Stimulated activated CD8-positive, alpha-beta memory T cell treated with anti-CD3 and anti-CD28 coated beads, Interleukin-12 subunit alpha, Interleukin-12 subunit beta, amount 100 ng/mL, for 4 hours (primary cell): ENCODE results near the gene CRELD1.
"Not testable (repeated sequence)": the region's sequence is repeated elsewhere in the genome, so short reads cannot be mapped to it uniquely, and the experiment has no call there.

Source experiments
- DNase-seq: peaks from one replicate; pipeline ENCODE4 v3.0.0-alpha.2; 2020; ENCODE audit warnings: low read depth

The CRELD1 gene

DNA sequence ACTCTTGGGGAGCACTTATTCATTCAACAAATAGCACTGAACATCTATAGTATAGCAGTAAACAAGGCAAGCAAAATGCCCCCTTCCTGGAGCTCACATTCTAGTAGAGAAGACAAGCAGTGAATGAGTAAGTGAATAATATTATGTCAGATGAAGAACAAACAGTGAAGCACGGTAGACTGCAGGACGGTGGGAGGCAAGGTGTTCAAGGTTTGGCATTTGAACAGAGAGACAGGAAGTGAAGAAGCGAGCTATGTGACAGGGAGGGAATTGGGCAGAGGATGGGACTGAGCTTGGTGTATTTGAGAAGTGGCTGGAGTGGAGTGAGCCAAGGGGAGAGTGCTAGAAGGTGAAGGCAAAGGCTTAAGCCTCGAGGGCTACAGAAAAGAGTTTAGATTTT is 1.4 kb downstream of the CRELD1 start:
- no peak for DNase-seq

DNA sequence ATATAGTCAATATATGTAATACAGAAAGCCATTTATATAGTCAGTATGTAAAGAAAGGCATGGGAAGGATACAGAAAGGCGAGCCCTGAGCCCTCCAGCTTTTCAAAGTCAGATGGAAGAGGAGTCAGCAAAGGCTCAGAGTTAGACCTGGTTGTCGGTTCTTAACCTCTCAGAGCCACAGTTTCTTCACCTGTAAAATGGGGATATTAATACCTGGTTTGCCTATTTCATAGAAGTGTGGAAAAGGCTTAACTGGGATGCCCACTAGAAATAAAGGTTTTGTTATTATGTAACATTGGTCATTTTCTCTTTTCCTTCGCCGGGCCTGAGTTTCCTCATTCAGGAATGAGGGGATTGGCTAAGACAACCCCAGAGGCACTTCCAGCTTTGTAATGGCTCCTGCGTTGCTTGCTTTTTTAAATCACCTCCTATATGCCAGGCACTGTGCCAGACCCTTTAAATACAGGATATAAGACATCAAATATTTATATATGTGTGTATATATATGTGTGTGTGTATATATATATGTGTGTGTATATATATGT is 2.4 kb downstream of the CRELD1 start:
- no peak for DNase-seq

DNA sequence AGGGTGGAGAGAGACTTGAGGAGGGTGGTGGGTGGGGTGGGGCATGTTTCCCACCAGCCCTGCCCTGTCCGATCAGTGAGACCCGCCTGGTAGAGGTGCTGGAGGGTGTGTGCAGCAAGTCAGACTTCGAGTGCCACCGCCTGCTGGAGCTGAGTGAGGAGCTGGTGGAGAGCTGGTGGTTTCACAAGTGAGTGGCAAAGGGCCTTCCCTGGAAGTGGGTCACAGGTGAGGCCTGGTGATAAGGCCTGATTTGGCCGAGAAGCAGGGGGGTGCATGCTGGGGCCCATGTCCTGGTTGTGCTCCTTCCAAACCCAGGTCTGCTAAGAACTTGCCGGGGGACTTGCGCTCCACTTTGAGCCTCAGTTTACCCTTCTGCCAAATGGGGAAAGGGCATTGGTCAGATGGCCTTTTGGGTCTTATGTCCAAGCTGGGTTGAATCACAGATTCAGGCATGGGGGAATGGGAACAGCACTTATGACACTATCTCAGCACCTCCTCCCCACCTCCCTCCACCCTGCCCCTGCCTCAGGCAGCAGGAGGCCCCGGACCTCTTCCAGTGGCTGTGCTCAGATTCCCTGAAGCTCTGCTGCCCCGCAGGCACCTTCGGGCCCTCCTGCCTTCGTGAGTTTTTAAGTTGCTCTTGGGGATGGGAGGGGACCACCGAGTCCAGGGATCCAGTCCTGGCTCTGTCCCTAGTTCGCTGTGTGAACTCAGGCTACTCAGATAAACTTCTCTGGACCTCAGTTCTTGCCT is 4.0 kb downstream of the CRELD1 start:
- DNase-seq: no peak

DNA sequence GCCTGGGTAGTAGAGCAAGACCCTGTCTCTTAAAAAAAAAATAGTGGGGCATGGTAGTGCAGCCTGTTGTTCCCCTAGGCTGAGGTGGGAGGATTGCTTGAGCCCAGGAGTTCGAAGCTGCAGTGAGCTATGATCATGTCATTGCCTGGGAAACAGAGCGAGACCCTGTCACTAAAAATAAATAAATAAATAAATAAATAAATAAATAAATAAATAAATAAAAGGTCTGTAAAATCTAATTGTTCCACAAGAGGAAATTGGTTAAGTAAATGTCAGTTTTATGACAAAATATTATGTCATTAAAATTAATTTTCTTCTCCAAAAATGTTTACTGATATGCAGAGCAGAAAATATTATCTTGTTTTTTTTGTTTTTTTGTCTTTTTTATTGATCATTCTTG is 5.3 kb downstream of the CRELD1 start:
- no peak for DNase-seq

DNA sequence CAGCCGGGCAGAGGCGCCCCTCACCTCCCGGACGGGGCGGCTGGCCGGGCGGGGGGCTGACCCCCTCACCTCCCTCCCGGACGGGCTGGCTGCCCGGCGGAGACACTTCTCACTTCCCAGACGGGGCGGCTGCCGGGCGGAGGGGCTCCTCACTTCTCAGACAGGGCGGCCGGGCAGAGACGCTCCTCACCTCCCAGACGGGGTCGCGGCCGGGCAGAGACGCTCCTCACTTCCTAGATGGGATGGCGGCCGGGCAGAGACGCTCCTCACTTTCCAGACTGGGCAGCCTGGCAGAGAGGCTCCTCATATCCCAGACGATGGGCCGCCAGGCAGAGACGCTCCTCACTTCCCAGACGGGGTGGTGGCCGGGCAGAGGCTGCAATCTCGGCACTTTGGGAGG is 6.3 kb downstream of the CRELD1 start:
- DNase-seq: not testable (repeated sequence)

DNA sequence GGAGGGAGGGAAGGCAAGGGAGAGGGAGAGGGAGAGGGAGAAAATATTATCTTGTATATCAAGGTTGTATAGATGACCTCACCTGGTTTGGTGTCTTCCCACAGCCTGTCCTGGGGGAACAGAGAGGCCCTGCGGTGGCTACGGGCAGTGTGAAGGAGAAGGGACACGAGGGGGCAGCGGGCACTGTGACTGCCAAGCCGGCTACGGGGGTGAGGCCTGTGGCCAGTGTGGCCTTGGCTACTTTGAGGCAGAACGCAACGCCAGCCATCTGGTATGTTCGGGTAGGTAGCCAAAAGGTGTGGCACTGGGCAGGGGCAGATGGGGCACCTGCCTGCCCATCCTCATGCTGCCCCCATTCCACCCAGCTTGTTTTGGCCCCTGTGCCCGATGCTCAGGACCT is 7.1 kb downstream of the CRELD1 start:
- DNase-seq: no peak

DNA sequence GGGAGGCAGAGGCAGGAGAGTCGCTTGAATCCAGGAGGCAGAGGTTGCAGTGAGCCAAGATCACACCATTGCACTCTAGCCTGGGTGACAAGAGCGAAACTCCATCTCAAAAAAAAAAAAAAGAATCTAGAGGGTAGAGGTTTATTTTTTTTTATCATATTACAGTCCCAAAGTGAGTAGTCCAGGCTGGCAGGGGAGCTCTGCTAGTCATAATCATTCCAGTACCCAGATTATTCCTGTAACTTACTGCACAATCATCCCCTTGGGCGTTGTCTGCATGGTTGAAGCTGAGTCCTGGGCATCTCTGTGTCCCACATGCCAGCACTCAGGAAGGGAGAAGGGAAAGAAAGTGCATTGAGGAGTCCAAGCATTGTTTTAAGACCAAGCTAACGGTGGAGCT is 8.5 kb downstream of the CRELD1 start:
- DNase-seq: no peak

DNA sequence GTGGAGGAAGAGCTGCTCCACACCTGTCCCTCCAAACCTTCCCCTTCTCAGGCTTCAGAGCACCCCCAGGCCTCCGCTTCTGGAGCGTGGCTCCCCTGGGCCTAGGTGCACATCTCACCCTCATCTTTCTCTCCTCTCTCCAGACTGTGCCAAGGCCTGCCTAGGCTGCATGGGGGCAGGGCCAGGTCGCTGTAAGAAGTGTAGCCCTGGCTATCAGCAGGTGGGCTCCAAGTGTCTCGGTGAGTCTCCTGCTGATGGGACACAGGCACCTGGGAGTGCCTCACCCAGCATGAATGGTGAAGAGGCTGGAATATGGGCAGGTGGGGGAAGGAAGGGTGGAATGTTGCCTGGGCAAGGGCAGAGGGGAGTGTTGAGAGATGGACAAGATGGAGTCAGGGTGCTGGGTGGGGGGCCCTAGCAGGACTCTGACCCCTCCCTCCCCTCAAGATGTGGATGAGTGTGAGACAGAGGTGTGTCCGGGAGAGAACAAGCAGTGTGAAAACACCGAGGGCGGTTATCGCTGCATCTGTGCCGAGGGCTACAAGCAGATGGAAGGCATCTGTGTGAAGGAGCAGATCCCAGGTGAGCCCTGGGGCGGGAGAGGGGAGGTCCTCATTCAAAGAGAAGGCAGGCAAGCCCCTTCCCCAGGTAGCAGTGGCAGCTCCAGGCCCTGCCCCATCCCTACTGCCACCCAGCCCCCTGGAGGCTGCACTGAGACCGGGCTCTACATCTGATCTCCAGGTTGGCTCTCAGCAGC is 9.5 kb downstream of the CRELD1 start:
- DNase-seq: no peak

DNA sequence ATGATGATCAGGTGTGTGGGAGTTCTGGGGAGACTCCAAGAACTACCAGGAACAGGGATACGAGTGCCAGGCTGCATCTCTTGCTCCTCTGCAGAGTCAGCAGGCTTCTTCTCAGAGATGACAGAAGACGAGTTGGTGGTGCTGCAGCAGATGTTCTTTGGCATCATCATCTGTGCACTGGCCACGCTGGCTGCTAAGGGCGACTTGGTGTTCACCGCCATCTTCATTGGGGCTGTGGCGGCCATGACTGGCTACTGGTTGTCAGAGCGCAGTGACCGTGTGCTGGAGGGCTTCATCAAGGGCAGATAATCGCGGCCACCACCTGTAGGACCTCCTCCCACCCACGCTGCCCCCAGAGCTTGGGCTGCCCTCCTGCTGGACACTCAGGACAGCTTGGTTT is 10.6 kb downstream of the CRELD1 start:
- DNase-seq: no peak

DNA sequence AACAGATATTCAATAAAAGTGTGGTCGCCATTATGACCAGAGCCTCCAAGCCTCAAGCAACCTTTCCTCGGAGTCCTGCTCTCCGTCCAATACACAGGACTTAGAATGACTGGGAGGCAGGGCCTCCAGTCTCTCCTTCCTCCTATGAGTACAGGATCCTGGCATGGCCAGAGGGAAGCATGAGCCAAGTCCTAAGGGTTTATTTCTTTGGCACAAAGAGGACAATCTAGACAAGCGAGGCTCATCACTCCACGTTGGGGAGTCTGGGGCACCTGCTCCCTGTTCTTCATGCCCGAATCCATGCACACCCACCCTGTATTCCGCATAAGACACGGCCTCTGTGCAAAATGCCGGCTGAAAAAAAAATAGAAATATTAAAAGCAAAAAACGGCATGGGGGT is 11.7 kb downstream of the CRELD1 start:
- DNase-seq: no peak

DNA sequence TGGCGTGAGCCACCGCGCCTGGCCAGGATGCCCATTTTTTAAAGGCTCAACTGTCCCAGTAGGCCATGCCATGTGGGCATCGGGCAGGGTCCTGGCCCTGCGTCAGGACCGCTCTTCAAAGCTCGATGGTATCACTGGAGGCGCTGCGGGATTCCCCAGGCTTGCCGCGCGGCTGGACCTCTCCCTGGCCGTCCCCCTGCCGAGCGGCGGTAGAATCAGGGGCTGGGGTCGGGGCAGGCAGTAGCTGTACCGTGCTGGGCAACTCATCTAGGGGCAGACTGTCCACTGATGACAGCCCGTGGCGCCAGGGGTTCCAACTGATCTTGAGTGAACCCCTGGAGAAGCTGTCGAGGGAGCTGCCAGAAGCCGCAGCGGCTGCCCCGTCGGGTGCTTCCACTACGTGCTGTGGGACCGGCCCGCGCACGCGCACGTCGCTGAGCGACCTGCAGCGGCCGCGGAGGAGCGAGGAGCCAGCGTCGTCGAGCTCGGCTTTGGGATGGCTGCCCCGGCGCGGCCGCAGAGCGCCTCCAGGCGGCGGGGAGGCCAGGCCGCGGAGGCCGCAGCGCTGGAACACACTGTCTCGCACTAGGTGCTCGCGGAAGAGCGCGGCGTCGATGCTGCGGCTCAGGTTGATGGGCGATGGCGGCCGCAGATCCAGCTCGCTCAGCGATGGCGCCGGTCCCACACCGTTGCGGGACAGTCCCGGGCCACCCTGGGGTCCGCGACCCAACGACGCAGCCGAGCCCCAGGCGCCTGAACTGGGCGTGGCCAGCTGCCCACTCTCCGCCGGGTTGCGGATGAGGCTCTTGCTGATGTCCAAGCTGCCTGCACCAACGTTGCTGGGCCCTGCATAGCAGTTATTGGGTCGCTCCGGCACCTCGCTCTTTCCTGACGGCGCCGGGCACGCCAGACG is 12.7 kb downstream of the CRELD1 start:
- peak; percentile 80 for DNase-seq

DNA sequence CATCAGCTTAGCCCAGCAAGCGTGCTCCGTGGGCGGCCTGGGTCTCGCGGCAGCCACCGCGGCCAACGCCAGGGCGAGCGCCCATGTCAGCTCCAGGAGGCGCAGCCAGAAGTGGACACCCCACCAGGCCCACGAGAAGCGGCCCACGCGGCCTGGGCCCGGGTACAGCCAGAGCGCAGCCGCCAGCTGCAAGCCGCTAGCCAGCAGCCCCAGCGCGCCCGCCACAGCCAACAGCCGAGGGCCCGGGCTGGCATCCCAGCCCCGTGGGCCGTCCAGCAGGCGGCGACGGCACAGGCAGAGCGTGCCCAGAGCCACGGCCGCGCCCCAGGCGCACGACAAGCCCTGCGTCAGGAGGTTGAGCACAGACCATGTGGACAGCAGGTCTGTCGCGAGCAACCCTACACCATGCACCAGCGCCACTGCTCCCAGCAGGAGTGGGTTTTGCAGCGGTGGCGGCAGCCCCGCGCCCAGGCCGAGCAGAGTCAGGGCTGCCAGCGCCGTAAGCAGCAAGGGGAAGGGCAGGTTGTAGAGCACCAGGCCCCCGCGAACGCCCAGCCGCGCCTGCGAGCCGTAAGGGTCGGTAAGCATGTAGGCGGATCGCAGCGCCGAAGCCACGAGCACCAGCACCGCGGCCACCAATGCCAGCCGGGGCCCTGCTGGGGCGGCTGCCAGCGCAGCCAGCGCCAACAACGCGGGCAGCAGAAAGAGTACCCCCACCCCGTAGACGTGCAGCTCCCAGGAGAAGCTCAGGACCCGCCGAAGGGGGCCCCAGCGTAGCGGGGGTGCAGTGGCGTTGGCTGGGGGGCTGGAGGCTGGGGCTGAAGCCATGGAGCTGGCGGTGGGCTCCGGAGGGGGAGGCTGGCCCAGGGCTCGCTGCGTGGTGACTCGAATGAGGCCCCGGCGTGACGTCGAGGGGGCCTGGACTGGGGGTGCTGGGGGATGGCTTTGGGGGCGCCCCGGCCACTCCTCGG is 13.7 kb downstream of the CRELD1 start:
- DNase-seq: no peak

DNA sequence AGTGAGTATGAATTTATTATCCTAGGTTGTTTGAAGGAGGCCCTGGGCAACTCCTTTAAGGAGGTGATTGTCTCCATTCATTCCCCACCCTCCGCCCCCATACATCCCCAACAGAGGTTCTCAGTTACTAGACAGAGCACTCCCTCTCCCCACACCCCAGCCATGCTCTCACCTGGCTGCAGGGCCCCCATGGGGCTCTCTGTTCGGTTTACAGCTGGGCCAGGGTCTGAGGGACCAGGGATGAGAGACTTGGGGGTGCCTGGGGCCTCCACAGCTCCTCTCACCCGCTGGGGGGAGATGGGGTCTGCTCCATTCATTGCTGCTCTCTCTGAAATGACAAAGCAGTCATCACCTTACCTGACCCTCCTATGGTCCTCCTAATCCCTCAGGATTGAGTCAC is 15.0 kb downstream of the CRELD1 start:
- no peak for DNase-seq

DNA sequence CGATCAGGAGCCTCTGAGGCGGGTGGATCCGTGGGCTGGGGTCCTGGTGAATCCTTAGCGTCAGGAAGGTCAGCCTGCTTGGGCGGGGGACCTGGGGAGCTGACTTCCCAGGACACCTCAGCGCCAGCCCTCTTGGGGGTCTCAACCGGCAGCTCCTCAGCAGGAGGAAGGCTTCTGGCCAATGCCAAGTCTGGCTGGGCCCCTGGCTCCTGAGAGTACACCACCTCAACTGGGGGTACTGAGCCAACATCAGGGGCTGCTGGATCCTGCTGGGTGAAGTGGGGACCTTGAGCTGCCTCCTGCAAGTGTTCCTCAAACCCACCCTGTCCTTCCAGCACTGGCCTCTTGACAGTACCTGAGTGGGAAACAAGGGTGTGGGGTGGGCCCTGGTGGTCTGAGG is 15.5 kb downstream of the CRELD1 start:
- DNase-seq: no peak

DNA sequence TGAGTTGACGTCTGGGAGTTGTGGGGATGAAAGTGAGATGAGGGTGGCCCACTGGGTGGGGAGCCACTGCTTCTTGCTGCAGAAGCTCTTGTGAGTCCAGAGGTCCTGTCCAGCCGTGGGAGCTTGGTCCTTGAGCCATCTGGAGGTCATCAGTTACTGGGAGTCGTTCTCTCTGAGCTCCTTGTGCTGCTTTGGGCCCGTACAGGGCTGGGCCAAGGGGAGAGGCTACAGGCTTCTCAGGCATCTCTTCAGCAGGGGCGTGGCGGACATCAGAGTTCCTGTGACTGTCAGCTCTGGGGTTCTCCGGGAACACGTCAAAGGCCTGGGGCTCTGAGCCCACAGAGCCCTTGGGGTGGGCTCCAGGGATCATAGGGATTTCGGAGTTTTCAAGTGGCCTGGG is 16.0 kb downstream of the CRELD1 start:
- DNase-seq: no peak

DNA sequence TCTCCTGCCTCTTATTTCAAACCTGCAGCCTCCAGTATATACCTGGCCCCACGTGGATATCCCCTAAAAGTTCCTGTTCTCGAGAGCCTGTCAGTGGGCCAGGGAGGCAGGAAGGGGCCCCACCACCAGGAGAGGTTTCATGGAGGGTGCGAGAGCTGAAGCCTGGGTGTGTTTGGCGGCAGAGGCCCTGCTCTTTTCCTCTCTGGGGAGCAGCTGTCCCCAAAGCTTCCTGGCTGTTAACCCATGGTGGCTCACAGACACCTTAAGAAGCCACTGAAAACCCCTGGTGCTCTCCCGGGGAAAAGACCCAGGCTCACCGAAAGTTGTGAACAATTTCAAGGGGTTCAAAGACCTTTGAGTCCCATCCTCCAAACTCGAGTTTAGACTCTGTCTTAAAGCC is 17.5 kb downstream of the CRELD1 start:
- no peak for DNase-seq

DNA sequence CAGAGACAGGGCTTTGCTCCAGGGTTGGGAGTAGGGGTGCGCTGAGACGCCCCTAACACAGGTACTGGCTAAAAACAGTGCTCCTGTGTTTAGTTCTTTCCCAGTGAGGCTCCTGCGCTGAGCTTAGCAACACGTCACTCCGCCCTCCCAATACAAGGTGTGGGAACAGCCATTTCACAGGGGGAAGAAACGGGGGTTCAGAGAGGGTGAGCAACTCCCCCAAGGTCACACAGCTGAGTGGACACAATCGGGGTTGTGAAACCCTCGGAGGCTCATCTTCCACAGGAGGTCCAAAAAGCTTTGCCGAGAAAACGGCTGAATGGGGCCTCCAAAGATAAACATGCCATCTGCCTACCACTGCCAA is 17.9 kb downstream of the CRELD1 start:
- DNase-seq: no peak

DNA sequence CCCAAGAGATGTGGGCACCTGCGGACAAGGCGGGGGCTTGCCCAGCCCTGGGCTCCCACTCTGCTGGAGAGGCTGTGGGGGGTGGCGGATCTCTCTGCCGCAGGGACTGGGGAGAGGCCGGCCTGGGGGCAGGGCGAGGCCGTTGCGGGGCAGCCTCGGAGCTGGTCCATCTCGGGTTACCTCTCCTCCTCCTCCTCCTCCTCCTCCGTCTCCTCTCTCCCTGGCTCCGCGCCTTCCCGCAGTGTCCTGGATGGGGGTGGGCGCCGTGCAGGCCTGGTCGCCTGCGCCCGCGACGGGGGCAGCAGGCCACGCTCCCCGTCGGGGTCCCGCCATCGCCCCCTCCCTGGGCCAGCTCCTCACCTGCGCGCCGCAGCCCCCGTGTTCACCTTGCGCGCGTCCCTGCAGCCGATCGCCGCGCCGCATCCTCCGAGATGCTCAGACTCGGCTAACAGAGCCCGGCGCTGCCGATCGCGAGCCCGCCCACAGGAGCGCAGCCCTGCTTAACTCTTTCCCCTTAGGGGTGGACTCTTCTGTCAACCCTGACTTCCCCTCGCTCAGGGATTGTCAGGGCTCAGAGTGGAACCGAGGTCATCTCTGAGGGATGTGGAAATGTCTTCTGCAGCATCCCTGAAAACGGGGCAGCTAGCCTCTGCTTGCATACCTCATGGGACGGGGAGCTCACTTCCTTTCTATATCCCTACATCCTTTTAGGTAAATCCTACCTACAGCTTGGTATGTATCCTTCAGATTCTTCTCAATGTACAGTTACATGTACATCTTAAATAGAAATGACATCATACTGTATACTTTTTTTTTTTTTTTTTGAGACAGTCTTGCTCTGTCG is 18.6 kb downstream of the CRELD1 start, which contains the start of gene PRRT3:
TSS of gene PRRT3 (minus strand) at position 447 of the 844 bp plus-strand sequence. CDS start 2,293 bp downstream, outside the sequence.
- no peak for DNase-seq

DNA sequence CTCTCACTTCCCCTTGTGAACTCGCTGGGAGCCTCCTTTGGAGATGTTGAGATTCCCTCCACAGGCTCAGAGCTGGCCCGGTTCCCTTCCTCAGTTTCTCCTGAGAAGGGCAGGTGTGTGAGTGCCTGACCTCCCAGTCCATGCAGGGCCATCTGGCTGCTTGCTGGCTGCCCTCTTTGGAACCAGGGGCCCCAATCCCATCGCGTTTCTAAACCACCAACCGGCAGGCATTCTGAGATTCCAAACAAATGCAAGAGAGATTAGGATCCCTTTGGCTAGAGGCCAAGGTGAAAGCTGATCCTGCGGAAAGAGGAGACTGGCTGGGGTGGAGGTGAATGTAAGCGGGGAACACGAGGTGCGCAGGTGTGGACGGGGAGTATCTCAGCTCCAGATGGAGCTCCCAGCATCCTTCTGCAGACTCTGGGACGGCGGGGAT is 21.5 kb downstream of the CRELD1 start:
- DNase-seq: no peak
